ENCODE results near the gene SGSM2.

SGSM2 gene

GRCh38 chr17:2370211-2370589 is 32.9 kb downstream of the SGSM2 start:
- Histone ChIP-seq H3K9me2 (ENCODE audit: low read depth, low read length) (no peaks in the 10 kb centered on the region), H3K4me3 (ENCODE audit: low read depth, low read length, poor library complexity, severe bottlenecking) (no peak overlapping the region), H3K79me2 (ENCODE audit: insufficient read depth, low read length) (no peaks in the 10 kb centered on the region), H4K20me1 (ENCODE audit: insufficient read depth, low read length) (no peaks in the 10 kb centered on the region), H3K36me3 (ENCODE audit: insufficient read depth, low read length) (peaks cover 7% of the 10 kb centered on the region), H3F3A (ENCODE audit: insufficient read depth, low read length) (no peaks in the 10 kb centered on the region), H3K27me3 (ENCODE audit: insufficient read depth, low read length) (no peaks in the 10 kb centered on the region), H3K4me1 (ENCODE audit: insufficient read depth, low read length, severe bottlenecking) (no peaks in the 10 kb centered on the region), H3K9ac (ENCODE audit: low read length) (no peak overlapping the region), H3K27ac (ENCODE audit: low read depth, low read length, poor library complexity, severe bottlenecking) (no peak overlapping the region), H3K9me3 (ENCODE audit: low read length) (no peaks in the 10 kb centered on the region), H2AFZ (ENCODE audit: low read length) (no peak overlapping the region), H3K4me2 (ENCODE audit: low read length) (no peak overlapping the region)
- no peak for TF ChIP-seq CTCF (IDR thresholded peaks at IDR 0.05; ENCODE audit: low read length)
- no peak for TF ChIP-seq EZH2 (IDR thresholded peaks at IDR 0.05; ENCODE audit: borderline replicate concordance, low read length)

GRCh38 chr17:2371183-2372130 is 34.2 kb downstream of the SGSM2 start:
- H3K9me2 ChIP-seq (ENCODE audit: low read depth, low read length): no peaks in the 10 kb centered on the region
- no peak overlapping the region for H3K4me3 ChIP-seq (ENCODE audit: low read depth, low read length, poor library complexity, severe bottlenecking)
- no peaks in the 10 kb centered on the region for H4K20me1 ChIP-seq (ENCODE audit: insufficient read depth, low read length)
- H3K27ac ChIP-seq (ENCODE audit: low read depth, low read length, poor library complexity, severe bottlenecking): no peak overlapping the region
- no peaks in the 10 kb centered on the region for H3F3A ChIP-seq (ENCODE audit: insufficient read depth, low read length)
- no peak overlapping the region for H2AFZ ChIP-seq (ENCODE audit: low read length)
- no peak overlapping the region for H3K9ac ChIP-seq (ENCODE audit: low read length)
- H3K27me3 ChIP-seq (ENCODE audit: insufficient read depth, low read length): no peaks in the 10 kb centered on the region
- TF ChIP-seq CTCF (IDR thresholded peaks at IDR 0.05; ENCODE audit: low read length) (no peak), EZH2 (IDR thresholded peaks at IDR 0.05; ENCODE audit: borderline replicate concordance, low read length) (no peak)
- no peaks in the 10 kb centered on the region for H3K4me1 ChIP-seq (ENCODE audit: insufficient read depth, low read length, severe bottlenecking)
- no peaks in the 10 kb centered on the region for H3K79me2 ChIP-seq (ENCODE audit: insufficient read depth, low read length)
- H3K36me3 ChIP-seq (ENCODE audit: insufficient read depth, low read length): peaks cover 19% of the 10 kb centered on the region
- H3K9me3 ChIP-seq (ENCODE audit: low read length): no peaks in the 10 kb centered on the region
- H3K4me2 ChIP-seq (ENCODE audit: low read length): no peak overlapping the region

GRCh38 chr17:2372180-2372579 is 34.9 kb downstream of the SGSM2 start:
- Histone ChIP-seq H3K4me1 (ENCODE audit: insufficient read depth, low read length, severe bottlenecking) (no peaks in the 10 kb centered on the region), H3K36me3 (ENCODE audit: insufficient read depth, low read length) (peaks cover 25% of the 10 kb centered on the region), H3K27me3 (ENCODE audit: insufficient read depth, low read length) (no peaks in the 10 kb centered on the region), H3K9me2 (ENCODE audit: low read depth, low read length) (no peaks in the 10 kb centered on the region), H3K4me2 (ENCODE audit: low read length) (no peak overlapping the region), H2AFZ (ENCODE audit: low read length) (no peak overlapping the region), H3K27ac (ENCODE audit: low read depth, low read length, poor library complexity, severe bottlenecking) (no peak overlapping the region), H3K4me3 (ENCODE audit: low read depth, low read length, poor library complexity, severe bottlenecking) (no peak overlapping the region), H3K9me3 (ENCODE audit: low read length) (no peaks in the 10 kb centered on the region), H3K79me2 (ENCODE audit: insufficient read depth, low read length) (no peaks in the 10 kb centered on the region), H3F3A (ENCODE audit: insufficient read depth, low read length) (no peaks in the 10 kb centered on the region), H3K9ac (ENCODE audit: low read length) (no peak overlapping the region), H4K20me1 (ENCODE audit: insufficient read depth, low read length) (no peaks in the 10 kb centered on the region)
- TF ChIP-seq CTCF (IDR thresholded peaks at IDR 0.05; ENCODE audit: low read length) (no peak), EZH2 (IDR thresholded peaks at IDR 0.05; ENCODE audit: borderline replicate concordance, low read length) (no peak)
